H1 (cell line): ENCODE results near the gene LIMK1. TPM values are rescaled to one million over a fixed set of nuclear protein-coding genes. Genes with fewer than 3 reads are reported as not detected.

Source experiments
- CTCF ChIA-PET: fragments of 300-600 bp; sonication (Branson Sonifier 250); formaldehyde crosslinking; loops from one replicate; lab custom pipeline; 2021; ENCODE audit not compliant: partially characterized antibody; lab: Charles Lee
- POLR2A ChIA-PET: fragments of 300-600 bp; sonication (Branson Sonifier 250); formaldehyde crosslinking; loops from one replicate; lab custom pipeline; 2021; ENCODE audit warnings: inconsistent platforms; ENCODE audit not compliant: partially characterized antibody; lab: Charles Lee
- DNase-seq, 2 experiments: peaks; one replicate each; pipeline versions ENCODE4 v3.0.0 to v3.0.0-alpha.2; 2010 to 2022; ENCODE audit warnings: low spot score in 2 of 2, low read depth in 1 of 2, mixed read lengths in 1 of 2
- FAIRE-seq: peaks from 2 replicates; lab custom pipeline; 2011; peaks lifted over from hg19 to GRCh38; lab: Jason Lieb, UNC
- H2AFZ ChIP-seq: 2 replicates; pipeline ENCODE4 v1.8.1; 2012; ENCODE audit warnings: low read length, inconsistent platforms
- H2AK5ac ChIP-seq: 2 replicates; pipeline ENCODE4 v1.6.1; 2013; ENCODE audit warnings: low read depth, low read length
- H2BK120ac ChIP-seq: replicated peaks from 2 replicates; pipeline ENCODE3; 2013; ENCODE audit warnings: low read depth, low read length, inconsistent platforms
- H2BK12ac ChIP-seq: 2 replicates; pipeline ENCODE4 v1.6.1; 2013; ENCODE audit warnings: low read depth, low read length
- H2BK15ac ChIP-seq: 2 replicates; pipeline ENCODE4 v1.6.1; 2013; ENCODE audit warnings: low read length
- H2BK20ac ChIP-seq: 2 replicates; pipeline ENCODE4 v1.6.1; 2013; ENCODE audit warnings: low read length
- H2BK5ac ChIP-seq: 2 replicates; pipeline ENCODE4 v1.6.1; 2013; ENCODE audit warnings: low read depth, low read length
- H3K14ac ChIP-seq: 2 replicates; pipeline ENCODE4 v1.6.1; 2013; ENCODE audit warnings: inconsistent platforms; ENCODE audit not compliant: insufficient read length
- H3K18ac ChIP-seq: 2 replicates; pipeline ENCODE4 v1.6.1; 2013; ENCODE audit warnings: low read length; ENCODE audit errors: extremely low read depth
- H3K23ac ChIP-seq: 2 replicates; pipeline ENCODE4 v1.6.1; 2013; ENCODE audit warnings: inconsistent platforms; ENCODE audit not compliant: insufficient read length
- H3K23me2 ChIP-seq: 2 replicates; pipeline ENCODE4 v1.6.1; 2013; ENCODE audit warnings: low read depth, low read length
- H3K27ac ChIP-seq: 2 replicates; pipeline ENCODE4 v1.6.1; 2011; ENCODE audit warnings: low read depth, low read length, inconsistent platforms
- H3K27me3 ChIP-seq, 4 experiments: replicated peaks in 1 of 4; 1 replicate in 1 of 4; 2 replicates in 3 of 4; pipeline versions ENCODE4 v1.6.1 to v1.8.1; 2011 to 2013; ENCODE audit warnings: low read length in 3 of 4, mild to moderate bottlenecking in 3 of 4, inconsistent platforms in 2 of 4, mixed read lengths in 2 of 4, moderate library complexity in 1 of 4; ENCODE audit not compliant: control insufficient read depth in 3 of 4, insufficient read depth in 3 of 4; ENCODE audit errors: extremely low read depth in 1 of 4
- H3K36me3 ChIP-seq, 4 experiments: 2 replicates each; pipeline versions ENCODE4 v1.6.1 to v1.8.1; 2011 to 2013; ENCODE audit warnings: mild to moderate bottlenecking in 4 of 4, low read length in 3 of 4, moderate library complexity in 2 of 4, control low read depth in 1 of 4, inconsistent platforms in 1 of 4; ENCODE audit not compliant: insufficient read depth in 4 of 4, control insufficient read depth in 2 of 4
- H3K4ac ChIP-seq: replicated peaks from 2 replicates; pipeline ENCODE3; 2013; ENCODE audit warnings: low read length, low read depth, mixed read lengths, inconsistent platforms; ENCODE audit not compliant: insufficient read length
- H3K4me1 ChIP-seq, 4 experiments: replicated peaks in 1 of 4; 1 replicate in 1 of 4; 2 replicates in 3 of 4; pipeline versions ENCODE4 v1.6.1 to v1.8.1; 2011 to 2013; ENCODE audit warnings: low read length in 3 of 4, inconsistent platforms in 2 of 4, mixed read lengths in 1 of 4; ENCODE audit not compliant: insufficient read depth in 4 of 4, control insufficient read depth in 3 of 4
- H3K4me2 ChIP-seq, 2 experiments: 2 replicates each; pipeline versions ENCODE4 v1.6.1 to v1.8.1; 2011 to 2013; ENCODE audit warnings: low read depth in 2 of 2, low read length in 2 of 2, control low read depth in 1 of 2, inconsistent platforms in 1 of 2, mild to moderate bottlenecking in 1 of 2; ENCODE audit not compliant: insufficient read depth in 1 of 2
- H3K4me3 ChIP-seq, 4 experiments: fragments of 200-600, 300-600 bp in 1 of 4; sonication (generic), shearing (Covaris generic), sonication (Bioruptor Twin) in 1 of 4; 2 replicates each; pipeline versions ENCODE4 v1.5.1 to v1.8.1; 2011 to 2016; ENCODE audit warnings: low read length in 4 of 4, low read depth in 3 of 4, control low read depth in 2 of 4, inconsistent platforms in 2 of 4, mild to moderate bottlenecking in 2 of 4, mixed read lengths in 1 of 4, moderate library complexity in 1 of 4; ENCODE audit not compliant: insufficient read depth in 2 of 4; ENCODE audit errors: extremely low read depth in 1 of 4
- H3K56ac ChIP-seq: replicated peaks from 2 replicates; pipeline ENCODE3; 2013; ENCODE audit warnings: low read depth, mild to moderate bottlenecking, mixed read lengths, low read length, inconsistent platforms; ENCODE audit not compliant: insufficient read length
- H3K79me1 ChIP-seq: 2 replicates; pipeline ENCODE4 v1.6.1; 2013; ENCODE audit warnings: low read depth, low read length, control low read depth
- H3K79me2 ChIP-seq, 2 experiments: 2 replicates each; pipeline versions ENCODE4 v1.6.1 to v1.8.1; 2012 to 2013; ENCODE audit warnings: low read length in 2 of 2, mild to moderate bottlenecking in 2 of 2, inconsistent platforms in 1 of 2; ENCODE audit not compliant: insufficient read depth in 2 of 2, control insufficient read depth in 1 of 2
- H3K9ac ChIP-seq, 4 experiments: replicated peaks in 1 of 4; 1 replicate in 1 of 4; 2 replicates in 3 of 4; pipeline versions ENCODE4 v1.6.1 to v1.8.1; 2011 to 2013; ENCODE audit warnings: low read depth in 3 of 4, low read length in 3 of 4, control low read depth in 2 of 4, mild to moderate bottlenecking in 2 of 4, moderate library complexity in 2 of 4, inconsistent platforms in 1 of 4; ENCODE audit errors: extremely low read depth in 1 of 4
- H3K9me3 ChIP-seq, 2 experiments: 2 replicates each; pipeline versions ENCODE4 v1.6.1 to v1.8.1; 2012 to 2013; ENCODE audit warnings: mild to moderate bottlenecking in 2 of 2, moderate library complexity in 2 of 2, control low read depth in 1 of 2, inconsistent platforms in 1 of 2, low read depth in 1 of 2, low read length in 1 of 2, mixed read lengths in 1 of 2; ENCODE audit not compliant: insufficient read depth in 2 of 2
- H4K20me1 ChIP-seq, 2 experiments: replicated peaks in 1 of 2; 2 replicates each; pipeline versions ENCODE3 to v1.8.1; 2011 to 2013; ENCODE audit warnings: inconsistent platforms in 2 of 2, low read length in 2 of 2, mild to moderate bottlenecking in 1 of 2; ENCODE audit not compliant: insufficient read depth in 2 of 2, control insufficient read depth in 1 of 2
- H4K5ac ChIP-seq: 2 replicates; pipeline ENCODE4 v1.6.1; 2013; ENCODE audit warnings: low read length, low read depth, mixed read lengths, inconsistent platforms; ENCODE audit not compliant: insufficient read length
- H4K8ac ChIP-seq: 2 replicates; pipeline ENCODE4 v1.8.0; 2013; ENCODE audit warnings: mild to moderate bottlenecking, moderate library complexity, low read length, inconsistent platforms; ENCODE audit not compliant: insufficient read depth; ENCODE audit errors: extremely low read depth
- H4K91ac ChIP-seq: replicated peaks from 2 replicates; pipeline ENCODE3; 2013; ENCODE audit warnings: low read length, mixed read lengths, inconsistent platforms; ENCODE audit not compliant: insufficient read length
- EP300 ChIP-seq, 2 experiments: IDR thresholded peaks; 1 replicate in 1 of 2; 2 replicates in 1 of 2; pipeline ENCODE4 v1.6.1; 2011 to 2012; ENCODE audit warnings: low read depth in 2 of 2, low read length in 2 of 2, mild to moderate bottlenecking in 2 of 2, borderline replicate concordance in 1 of 2, inconsistent platforms in 1 of 2, moderate library complexity in 1 of 2
- RFX5 ChIP-seq: IDR thresholded peaks from 2 replicates; pipeline ENCODE4 v1.6.1; 2011; ENCODE audit warnings: low read depth, low read length, improper control_type of control experiment, borderline replicate concordance
- WGBS, 2 experiments: shearing (Covaris generic) in 1 of 2; methylation state at CpG; one replicate each; pipeline versions ENCODE4 v1.1.6 to v1.1.7; 2013 to 2015; ENCODE audit warnings: low lambda C conversion rate in 2 of 2, mixed read lengths in 2 of 2, inconsistent platforms in 1 of 2, low coverage in 1 of 2, missing lambda C conversion rate in 1 of 2; ENCODE audit not compliant: insufficient replicate concordance in 2 of 2, insufficient coverage in 1 of 2, insufficient read length in 1 of 2; ENCODE audit errors: extremely low coverage in 1 of 2, missing lambda C conversion rate in 1 of 2; 5-methylcytosine and 5-hydroxymethylcytosine counted together
- polyA plus RNA-seq, 7 experiments: library from polyadenylated mRNA; depleted of rRNA in 3 of 7; stranded (reverse) in 5 of 7; unstranded in 2 of 7; fragments of >200 nt in 5 of 7; fragments of 200-250 nt in 2 of 7; gene quantifications; 1 replicate in 5 of 7; 2 replicates in 1 of 7; 4 replicates in 1 of 7; pipeline versions ENCODE4 v1.2.1 to v1.2.3, GENCODE V29; 2011 to 2013; ENCODE audit warnings: missing spikeins in 2 of 7, mixed read lengths in 2 of 7
- total RNA-seq: library from RNA; stranded (reverse); fragmentation: NEBNext Ultra II Directional; extraction: Animal tissue kit (Norgen Biotek cat#: 25700); gene quantifications from 2 replicates; pipeline ENCODE4 v1.2.1, GENCODE V29; 2021
- TF ChIP-seq, protein P1 (sequence below): IDR thresholded peaks from 2 replicates; pipeline ENCODE4 v1.6.1; 2012; ENCODE audit warnings: inconsistent platforms

Gene LIMK1
- total and polyA plus RNA-seq, 2 of the 8 experiments (the other 6 are each of a cell fraction or from before 2014, with no cell fraction given), result 93.5 to 108 TPM

GRCh38 chr7:74049997-74050798, 33.4 kb upstream of the LIMK1 start:
- CTCF ChIA-PET, result no interaction called here

More at GRCh38 chr7:74049997-74050798, 33.4 kb upstream of the LIMK1 start:
- Histone ChIP-seq H2BK15ac (no peak overlapping the region), H3K9me3 (no peaks in the 10 kb centered on the region), H3K4me2 (no peak overlapping the region), H4K91ac (no peak overlapping the region), H3K79me2 (no peaks in the 10 kb centered on the region), H3K18ac (no peak overlapping the region), H2AK5ac (no peak overlapping the region), H3K14ac (no peak overlapping the region), H2BK20ac (no peak overlapping the region), H3K4me3 (no peak overlapping the region), H4K5ac (no peak overlapping the region), H3K27ac (no peak overlapping the region), H3K27me3 (no peaks in the 10 kb centered on the region), H3K23me2 (peaks cover 28% of the 10 kb centered on the region; the same call in 1 of the 2 replicates), H4K20me1 (peaks cover 0 to 2% of the 10 kb centered on the region in 2 experiments), H3K9ac (no peak overlapping the region), H4K8ac (no peak overlapping the region), H2BK120ac (no peak overlapping the region), H3K56ac (no peak overlapping the region), H3K4me1 (peaks cover 0 to 8% (median 3%) of the 10 kb centered on the region in 4 experiments; a peak in 2 of 7 replicates), H2BK12ac (no peak overlapping the region), H3K4ac (no peak overlapping the region), H2AFZ (no peak overlapping the region), H2BK5ac (no peak overlapping the region), H3K23ac (no peak overlapping the region), H3K79me1 (no peaks in the 10 kb centered on the region), H3K36me3 (no peaks in the 10 kb centered on the region)
- 72 to 100% methylated on average over 1 to 3 of the region's 3 CpGs for WGBS, 2 experiments
- DNase-seq, result no peak
- TF ChIP-seq EP300 (IDR thresholded peaks at IDR 0.05; ENCODE audit: borderline replicate concordance in 1 of 2, low read depth in 2 of 2, low read length in 2 of 2), result no peak
- no peak for TF ChIP-seq RFX5
- TF ChIP-seq, protein P1, sequence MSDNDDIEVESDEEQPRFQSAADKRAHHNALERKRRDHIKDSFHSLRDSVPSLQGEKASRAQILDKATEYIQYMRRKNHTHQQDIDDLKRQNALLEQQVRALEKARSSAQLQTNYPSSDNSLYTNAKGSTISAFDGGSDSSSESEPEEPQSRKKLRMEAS, result no peak
- FAIRE-seq, result no peak
- POLR2A ChIA-PET, result no interaction called here
